LoVo (cell line): ENCODE data around the gene RNU4-1.
"Not testable (repeated sequence)": the region's sequence is repeated elsewhere in the genome, so short reads cannot be mapped to it uniquely, and the experiment has no call there.

ENCODE experiments used
- DNase-seq: peaks from one replicate; pipeline ENCODE4 v3.0.0-alpha.2; 2016; ENCODE audit warnings: low spot score

RNU4-1 gene

DNA sequence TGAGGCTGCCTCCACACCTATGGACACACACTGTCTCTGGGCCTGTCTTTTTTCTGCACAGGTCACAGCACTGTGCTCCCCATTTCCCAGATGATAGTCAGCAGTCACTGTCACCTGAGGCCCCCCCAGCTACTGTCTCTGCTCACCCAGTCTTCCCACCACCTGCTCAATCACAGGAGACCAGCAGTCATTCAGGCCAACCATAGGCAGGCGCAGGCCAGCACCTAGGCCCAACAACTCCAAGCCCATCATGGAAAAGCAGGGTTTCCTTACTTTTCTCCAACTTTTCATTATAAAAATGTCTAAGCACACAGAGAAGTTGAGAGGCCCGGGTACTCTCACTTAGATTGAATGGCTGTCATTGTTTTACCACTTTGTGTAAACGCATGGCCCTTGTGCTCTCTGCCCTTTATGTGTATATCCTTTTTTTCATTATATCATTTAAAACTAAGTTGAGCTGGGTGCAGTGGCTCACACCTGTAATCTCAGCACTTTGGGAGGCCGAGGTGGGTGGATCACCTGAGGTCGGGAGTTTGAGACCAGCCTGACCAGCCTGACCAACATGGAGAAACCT, 34.6 kb downstream of the RNU4-1 start:
- DNase-seq = no peak

DNA sequence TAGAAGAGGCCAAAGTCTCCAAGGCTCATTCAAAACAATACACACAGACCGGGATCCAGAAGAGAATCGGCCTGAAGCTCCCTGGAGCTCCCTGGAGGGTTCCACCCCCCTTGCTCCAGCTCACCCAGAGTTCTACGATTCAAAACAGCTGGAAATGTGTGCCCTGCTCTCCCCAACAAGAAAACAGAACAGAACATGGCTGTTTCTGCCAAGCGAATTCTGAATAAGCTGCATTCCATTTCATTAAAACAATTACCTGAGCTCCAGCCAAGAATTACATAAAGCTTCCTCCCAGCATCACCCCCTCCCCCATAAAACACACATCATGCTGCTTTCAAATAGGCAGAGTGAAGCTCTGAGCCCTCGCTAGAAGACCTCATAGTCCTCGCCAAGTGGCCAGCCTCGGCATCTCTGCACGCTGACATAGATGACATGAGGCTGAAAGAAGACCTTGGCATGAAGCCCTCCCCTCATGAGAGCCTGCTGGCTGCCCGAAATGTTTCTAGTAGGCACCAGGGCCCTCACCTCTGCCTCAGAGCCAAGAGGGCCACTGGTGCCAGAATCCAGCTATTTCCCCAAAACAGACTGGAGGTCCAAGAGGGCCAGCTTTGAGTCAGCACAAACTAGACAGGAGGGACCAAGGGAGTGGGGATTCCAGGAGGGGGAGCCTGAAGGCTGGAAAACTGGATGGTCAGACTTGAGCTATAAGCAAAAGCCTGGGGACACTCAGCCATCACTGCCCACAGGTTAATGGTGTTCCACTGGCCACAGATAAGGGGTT, 35.8 kb downstream of the RNU4-1 start:
- no peak for DNase-seq

- DNase-seq = no peak
These were observed 38.2 kb downstream of the RNU4-1 start for GRCh38 chr12:120254809-120255208.

DNA sequence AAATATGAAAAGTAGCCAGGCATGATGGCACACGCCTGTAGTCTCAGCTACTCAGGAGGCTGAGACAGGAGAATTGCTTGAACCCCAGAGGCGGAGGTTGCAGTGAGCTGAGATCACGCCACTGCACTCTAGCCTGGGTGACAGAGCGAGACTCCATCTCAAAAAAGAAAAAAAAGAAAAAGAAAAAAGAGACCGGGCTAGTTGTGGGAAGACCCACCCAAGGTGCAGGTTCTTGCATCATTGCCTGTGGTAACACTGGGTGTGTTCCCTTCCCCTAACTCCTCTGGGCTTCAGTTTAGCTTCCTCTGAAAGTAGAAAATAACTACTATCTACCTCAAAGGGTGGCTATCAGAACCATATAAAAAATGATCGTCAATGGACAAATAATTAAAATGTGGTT, 39.7 kb downstream of the RNU4-1 start:
- not testable (repeated sequence) for DNase-seq

DNA sequence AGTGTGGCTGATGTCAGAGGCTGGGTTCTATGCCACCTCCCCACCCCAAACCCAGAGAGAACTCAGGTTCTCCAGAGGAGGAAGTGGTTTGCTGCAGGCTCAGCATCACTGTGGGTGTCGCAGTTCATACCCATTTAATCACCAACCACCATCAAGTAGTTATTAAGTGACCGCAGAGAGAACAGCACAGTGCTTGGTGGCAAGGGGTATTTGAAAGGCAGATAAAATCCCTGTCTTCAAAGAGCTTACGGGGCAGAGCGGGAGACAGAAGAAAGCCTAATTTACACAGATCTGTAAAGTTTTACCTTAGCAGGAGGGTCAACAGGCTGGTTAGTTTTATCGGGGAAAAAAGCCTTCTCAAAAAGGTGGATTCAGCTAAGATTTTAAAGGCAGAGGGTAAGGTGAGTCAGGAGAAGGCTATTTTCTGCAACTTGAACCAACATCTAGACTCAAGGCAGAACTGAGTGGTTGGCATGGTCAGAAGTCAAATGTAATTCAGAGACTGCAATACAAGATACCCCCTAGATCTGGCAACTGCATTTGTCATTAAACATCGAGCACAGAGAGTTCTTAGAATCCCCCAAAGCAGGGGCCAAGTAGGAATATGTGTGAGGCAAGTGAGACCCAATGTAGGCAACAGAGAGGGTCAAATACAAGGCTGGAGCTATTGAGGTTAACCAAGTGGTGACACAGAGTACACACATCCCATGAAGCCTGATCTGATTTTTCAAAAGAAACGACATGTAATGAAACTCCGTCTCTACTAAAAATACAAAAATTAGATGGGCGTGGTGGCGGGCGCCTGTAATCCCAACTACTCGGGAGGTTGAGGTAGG, 40.7 kb downstream of the RNU4-1 start:
- DNase-seq = no peak

GRCh38 chr12:120251364-120252070, 41.5 kb downstream of the RNU4-1 start:
- not testable (repeated sequence) for DNase-seq

DNA sequence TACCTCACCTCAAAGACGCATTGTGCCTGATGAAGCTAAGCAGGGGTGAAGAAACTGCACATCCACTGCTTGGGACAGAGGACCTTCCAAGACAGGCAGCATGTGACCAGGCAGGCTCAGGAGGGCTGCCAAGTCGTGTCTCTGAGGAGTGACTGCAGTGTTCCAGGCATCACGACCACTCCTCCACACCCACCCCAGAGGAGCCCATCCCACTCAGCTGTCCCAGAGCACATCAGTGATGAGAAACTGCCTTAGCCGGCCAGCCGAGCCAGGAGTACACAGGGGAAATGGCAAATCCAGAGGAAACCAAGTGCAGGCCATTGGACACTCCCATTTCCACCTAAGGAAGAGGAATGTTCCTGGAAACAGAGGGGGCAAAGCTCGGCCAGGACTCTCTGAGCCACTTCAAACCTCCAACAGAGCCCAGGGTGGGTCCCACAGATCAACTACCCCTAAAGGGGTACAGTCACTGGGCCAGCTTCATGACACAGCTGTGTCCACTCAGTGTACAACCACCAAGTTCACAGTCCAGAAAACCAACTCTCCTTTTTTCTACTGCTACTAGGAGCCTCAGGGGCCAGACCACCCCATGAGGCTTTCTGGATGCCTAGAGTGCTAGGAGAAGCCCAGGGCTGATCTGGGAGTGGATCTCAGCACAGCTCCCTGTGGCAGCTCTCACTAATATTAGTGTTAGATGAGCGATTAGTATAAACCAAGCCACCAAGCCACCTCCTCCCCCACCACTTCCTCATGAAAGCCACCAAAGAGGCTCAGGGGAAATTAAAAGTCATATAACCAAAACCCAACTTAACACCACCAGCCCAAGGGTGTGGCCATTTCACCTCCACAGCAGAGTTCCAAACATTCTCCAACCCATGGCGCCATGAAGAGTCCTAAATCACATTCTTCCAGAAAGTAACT, 42.9 kb downstream of the RNU4-1 start:
- DNase-seq = no peak

GRCh38 chr12:120249266-120249874, 43.7 kb downstream of the RNU4-1 start:
- no peak for DNase-seq

DNA sequence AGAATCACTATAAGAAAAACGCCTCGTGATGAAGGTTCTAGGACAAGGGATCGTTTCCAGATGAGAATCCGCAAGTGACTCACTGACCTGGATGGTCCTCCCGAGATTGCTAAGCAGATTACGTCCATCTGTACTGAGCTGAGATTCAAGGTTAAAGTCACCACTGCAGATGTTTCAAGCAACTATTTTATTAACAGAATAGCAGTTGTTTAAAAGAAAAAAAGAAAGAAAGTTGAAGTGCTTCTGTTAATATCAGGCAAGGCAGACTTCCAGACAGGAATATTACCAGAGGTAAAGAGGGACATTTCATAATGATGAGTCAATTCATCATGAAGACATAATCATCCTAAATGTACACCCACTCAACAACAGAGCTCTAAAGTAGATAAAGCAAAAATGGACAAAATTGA, 45.4 kb downstream of the RNU4-1 start:
- no peak for DNase-seq

- no peak for DNase-seq
These were observed 45.9 kb downstream of the RNU4-1 start for GRCh38 chr12:120247183-120247582.

DNA sequence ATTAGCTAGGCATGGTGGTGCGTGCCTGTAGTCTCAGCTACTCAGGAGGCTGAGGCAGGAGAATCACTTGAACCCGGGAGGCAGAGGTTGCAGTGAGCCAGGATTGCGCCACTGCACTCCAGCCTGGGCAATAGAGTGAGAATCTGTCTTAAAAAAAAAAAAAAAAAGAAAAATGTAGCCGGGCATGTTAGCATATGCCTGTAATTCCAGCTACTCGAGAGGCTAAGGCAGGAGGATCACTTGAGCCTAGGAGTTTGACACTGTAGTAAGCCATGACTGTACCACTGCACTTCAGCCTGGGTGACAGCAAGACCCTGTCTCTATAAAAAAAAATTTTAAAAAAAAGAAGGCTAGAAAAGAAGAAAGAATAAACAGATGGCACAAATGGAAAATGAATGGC, 46.3 kb downstream of the RNU4-1 start:
- DNase-seq = not testable (repeated sequence)
